Upper lobe of left lung (tissue), 6 donors: ENCODE results near the gene PLEKHA5. TPM values are rescaled to one million over a fixed set of nuclear protein-coding genes. Genes with fewer than 3 reads are reported as not detected.

ENCODE experiments used
- ATAC-seq, 2 donors: fragments of 200-7000 bp; cut with Tn5 transposase; one replicate each; pipeline ENCODE4 v1.9.1; 2022; ENCODE audit warnings: mild to moderate bottlenecking in 2 of 2, moderate library complexity in 2 of 2; ENCODE audit not compliant: low FRiP score in 2 of 2
- DNase-seq, 2 donors: peaks; one replicate each; pipeline ENCODE4 v3.0.0-alpha.2; 2019 to 2020
- H3K27ac ChIP-seq, 4 donors: fragments of 200-600 bp; sonication (generic); one replicate each; pipeline ENCODE4 v1.5.1; 2016 to 2019
- H3K27me3 ChIP-seq, 4 donors: fragments of 200-600 bp; sonication (generic); one replicate each; pipeline ENCODE4 v1.5.1; 2017 to 2019
- H3K36me3 ChIP-seq, 4 donors: fragments of 200-600 bp; sonication (generic); one replicate each; pipeline ENCODE4 v1.5.1; 2016 to 2019
- H3K4me1 ChIP-seq, 4 donors: fragments of 200-600 bp; sonication (generic); one replicate each; pipeline ENCODE4 v1.5.1; 2018 to 2019
- H3K4me3 ChIP-seq, 4 donors: fragments of 200-600 bp; sonication (generic); one replicate each; pipeline ENCODE4 v1.5.1; 2017 to 2019; ENCODE audit warnings: mild to moderate bottlenecking in 2 of 4, moderate library complexity in 1 of 4
- H3K9me3 ChIP-seq, 4 donors: fragments of 200-600 bp; sonication (generic); one replicate each; pipeline ENCODE4 v1.5.1; 2018 to 2019
- CTCF ChIP-seq, 6 experiments: fragments of 450-650 bp in 4 of 6; fragments of 200-600 bp in 2 of 6; sonication (generic) in 2 of 6; IDR thresholded peaks; one replicate each; pipeline ENCODE4 v1.5.1; 2016 to 2019; ENCODE audit warnings: antibody characterized with exemption in 6 of 6
- EP300 ChIP-seq, 4 donors: sonication (generic); formaldehyde crosslinking; IDR thresholded peaks; one replicate each; pipeline ENCODE4 v1.5.1; 2017; ENCODE audit warnings: antibody characterized with exemption in 4 of 4, control low read depth in 2 of 4
- POLR2A ChIP-seq, 4 donors: fragments of 450-650 bp; IDR thresholded peaks; one replicate each; pipeline ENCODE4 v1.5.1; 2016 to 2017; ENCODE audit warnings: antibody characterized with exemption in 4 of 4, mild to moderate bottlenecking in 2 of 4
- POLR2AphosphoS5 ChIP-seq, 2 donors: sonication (generic); formaldehyde crosslinking; IDR thresholded peaks; one replicate each; pipeline ENCODE4 v1.5.1; 2017; ENCODE audit warnings: antibody characterized with exemption in 2 of 2
- WGBS, 2 donors: methylation state at CpG; one replicate each; pipeline ENCODE4 v1.1.5; 2017 to 2018; 5-methylcytosine and 5-hydroxymethylcytosine counted together
- total RNA-seq, 6 donors: library from RNA; depleted of rRNA in 4 of 6; stranded (reverse); fragments of >200 nt in 4 of 6; gene quantifications; one replicate each; pipeline versions ENCODE4 v1.1.0 to v1.2.1, GENCODE V29; 2016 to 2021
- donor health status: DM: no; HTN: no; CAD: no; lungs with moderate emphysema.
- donor health status: DM: no; HTN: yes; CAD: no; lungs with severe emphysema.

Gene PLEKHA5
- total RNA-seq, 6 donors from 2014 or later, result 18.5 to 89.6 (median 25.9) TPM

- Histone ChIP-seq H3K4me1 (no peaks in the 10 kb centered on the region), H3K9me3 (no peaks in the 10 kb centered on the region), H3K36me3 (no peaks in the 10 kb centered on the region), H3K27me3 (no peaks in the 10 kb centered on the region), H3K27ac (no peak overlapping the region), H3K4me3 (no peak overlapping the region)
- no peak for TF ChIP-seq POLR2A (IDR thresholded peaks at IDR 0.05)
- no peak for TF ChIP-seq POLR2AphosphoS5 (IDR thresholded peaks at IDR 0.05)
- no peak for TF ChIP-seq EP300 (IDR thresholded peaks at IDR 0.05)
- no peak for TF ChIP-seq CTCF (IDR thresholded peaks at IDR 0.05)
- ATAC-seq (no peak), DNase-seq (no peak)
- WGBS, 2 donors, result 83 to 93% methylated on average over 1 of the region's 1 CpG
These were observed 69.8 kb downstream of the PLEKHA5 start for GRCh38 chr12:19199332-19199731.

DNA sequence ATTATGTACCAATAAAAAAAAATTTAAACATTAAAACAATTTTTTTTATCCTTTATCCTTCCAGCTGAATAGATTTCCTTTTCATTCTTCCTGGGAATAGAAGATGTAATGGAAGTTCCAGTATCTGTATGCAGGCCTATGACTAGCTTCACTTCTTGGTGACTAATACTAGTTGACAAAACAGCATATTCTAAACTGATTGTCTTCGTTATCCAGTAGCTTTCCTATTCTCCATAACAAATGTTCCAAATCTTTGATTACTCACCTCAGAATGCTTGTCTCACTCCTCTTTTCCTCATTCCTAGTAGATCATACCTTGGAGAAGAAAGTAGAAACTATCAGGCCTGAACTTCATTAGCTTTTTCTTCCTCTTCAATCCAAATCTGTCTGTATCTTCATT lies 70.7 kb downstream of the PLEKHA5 start:
- ATAC-seq (no peak), DNase-seq (no peak)
- H3K9me3 ChIP-seq, result no peaks in the 10 kb centered on the region
- H3K4me1 ChIP-seq, result no peaks in the 10 kb centered on the region
- H3K4me3 ChIP-seq, result no peak overlapping the region
- H3K27ac ChIP-seq, result no peak overlapping the region
- H3K27me3 ChIP-seq, result no peaks in the 10 kb centered on the region
- TF ChIP-seq POLR2AphosphoS5 (IDR thresholded peaks at IDR 0.05) (no peak), POLR2A (IDR thresholded peaks at IDR 0.05) (no peak), CTCF (IDR thresholded peaks at IDR 0.05) (no peak), EP300 (IDR thresholded peaks at IDR 0.05) (no peak)
- WGBS, 2 donors, result 84 to 85% methylated on average over 1 of the region's 1 CpG
- H3K36me3 ChIP-seq, result no peaks in the 10 kb centered on the region

GRCh38 chr12:19201661-19202060 lies 72.1 kb downstream of the PLEKHA5 start:
- Histone ChIP-seq H3K4me1 (no peaks in the 10 kb centered on the region), H3K27ac (no peak overlapping the region), H3K27me3 (no peaks in the 10 kb centered on the region), H3K4me3 (no peak overlapping the region), H3K36me3 (no peaks in the 10 kb centered on the region), H3K9me3 (no peaks in the 10 kb centered on the region)
- TF ChIP-seq CTCF (IDR thresholded peaks at IDR 0.05) (no peak), POLR2AphosphoS5 (IDR thresholded peaks at IDR 0.05) (no peak), EP300 (IDR thresholded peaks at IDR 0.05) (no peak), POLR2A (IDR thresholded peaks at IDR 0.05) (no peak)
- DNase-seq (no peak), ATAC-seq (peak in 1 of 2 donors; percentile 34)
- WGBS, 2 donors, result 84 to 85% methylated on average over 3 of the region's 3 CpGs

- Histone ChIP-seq H3K9me3 (no peaks in the 10 kb centered on the region), H3K4me1 (no peaks in the 10 kb centered on the region), H3K27ac (no peak overlapping the region), H3K4me3 (no peak overlapping the region), H3K36me3 (no peaks in the 10 kb centered on the region), H3K27me3 (no peaks in the 10 kb centered on the region)
- TF ChIP-seq POLR2AphosphoS5 (IDR thresholded peaks at IDR 0.05) (no peak), EP300 (IDR thresholded peaks at IDR 0.05) (no peak)
- 92 to 100% methylated on average over 1 of the region's 1 CpG for WGBS, 2 donors
- ATAC-seq, result no peak
- DNase-seq, result no peak
These were observed 73.5 kb downstream of the PLEKHA5 start for GRCh38 chr12:19203013-19203412.

- H3K4me1 ChIP-seq, result no peaks in the 10 kb centered on the region
- WGBS, 2 donors, result 93 to 96% methylated on average over 6 of the region's 6 CpGs
- no peak overlapping the region for H3K4me3 ChIP-seq
- no peaks in the 10 kb centered on the region for H3K9me3 ChIP-seq
- no peak for DNase-seq
- ATAC-seq, result no peak
- no peaks in the 10 kb centered on the region for H3K27me3 ChIP-seq
- no peaks in the 10 kb centered on the region for H3K36me3 ChIP-seq
- H3K27ac ChIP-seq, result no peak overlapping the region
- TF ChIP-seq POLR2AphosphoS5 (IDR thresholded peaks at IDR 0.05), result no peak
- no peak for TF ChIP-seq EP300 (IDR thresholded peaks at IDR 0.05)
- no peak for TF ChIP-seq CTCF (IDR thresholded peaks at IDR 0.05)
- TF ChIP-seq POLR2A (IDR thresholded peaks at IDR 0.05), result no peak
These were observed 74.3 kb downstream of the PLEKHA5 start for GRCh38 chr12:19203539-19204506.
